ENCODE results near the gene OLA1. TPM values are rescaled to one million over a fixed set of nuclear protein-coding genes. Genes with fewer than 3 reads are reported as not detected.

OLA1 gene
- total and polyA plus RNA-seq, 2 of the 13 experiments (the other 11 are each of a cell fraction or from before 2014, with no cell fraction given), result 153 to 241 TPM

DNA sequence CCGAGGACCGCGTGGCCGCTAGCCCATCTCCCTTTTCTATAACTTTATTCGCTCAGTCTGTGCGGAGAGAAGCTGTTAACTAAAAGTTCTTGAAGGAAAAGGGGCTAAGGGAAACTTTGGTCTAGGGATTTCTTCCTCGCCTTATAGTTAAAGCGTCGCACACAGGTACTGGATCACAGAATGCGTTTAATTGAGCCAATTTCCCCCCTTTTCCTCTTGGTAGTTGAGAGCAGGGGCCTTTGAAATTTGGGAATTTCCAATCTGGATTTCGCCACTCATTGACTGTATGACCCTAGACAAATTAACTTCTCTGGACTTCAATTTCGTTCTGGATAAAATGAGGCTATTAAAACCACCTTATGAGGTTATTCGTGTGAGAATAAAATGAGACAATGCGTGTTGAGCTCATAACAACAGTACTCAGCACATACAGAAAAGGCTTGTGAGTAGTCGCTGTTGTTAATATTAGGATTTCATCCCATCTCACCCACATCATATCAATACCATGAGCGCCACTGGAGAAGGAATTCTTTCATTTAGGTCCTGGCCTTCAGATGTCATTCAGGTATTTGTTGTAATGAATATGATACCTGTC is 763 bp upstream of the OLA1 start (continued):
- TF ChIP-seq HMG20B (CRISPR knock-in tag; conservative IDR thresholded peaks at IDR 0.05) (no peak), ZNF12 (CRISPR knock-in tag; IDR thresholded peaks at IDR 0.05) (no peak), EP300 (IDR thresholded peaks at IDR 0.05; ENCODE audit: low read depth in 2 of 2, low read length in 2 of 2) (0 out of 4 replicates have a peak, but pooled peaks of 1 of the 2 experiments have one; percentile 2), EP300 (CRISPR knock-in tag; IDR thresholded peaks at IDR 0.05; ENCODE audit: borderline replicate concordance) (no peak), YY1 (IDR thresholded peaks at IDR 0.05; ENCODE audit: insufficient read depth, insufficient replicate concordance, low read depth, low read length) (no peak), RBM39 (IDR thresholded peaks at IDR 0.05; ENCODE audit: low read depth, low read length, poor library complexity, severe bottlenecking) (no peak), HIC2 (CRISPR knock-in tag; IDR thresholded peaks at IDR 0.05; ENCODE audit: low read depth) (no peak), PLRG1 (conservative IDR thresholded peaks at IDR 0.05) (no peak), ZNF709 (CRISPR knock-in tag; IDR thresholded peaks at IDR 0.05) (no peak), MEIS1 (CRISPR knock-in tag; IDR thresholded peaks at IDR 0.05; ENCODE audit: borderline replicate concordance) (no peak), SOX6 (IDR thresholded peaks at IDR 0.05) (no peak), SOX6 (CRISPR knock-in tag; IDR thresholded peaks at IDR 0.05) (0 out of 2 replicates have a peak, but pooled peaks have one; percentile 10), ZFP41 (CRISPR knock-in tag; IDR thresholded peaks at IDR 0.05; ENCODE audit: borderline replicate concordance) (no peak), ATAD3A (CRISPR knock-in tag; IDR thresholded peaks at IDR 0.05) (no peak), RARG (CRISPR knock-in tag; IDR thresholded peaks at IDR 0.05; ENCODE audit: low read depth) (no peak), RNF2 (conservative IDR thresholded peaks at IDR 0.05; ENCODE audit: low read depth) (0 out of 2 replicates have a peak, but pooled peaks have one; percentile 22), ZNF577 (CRISPR knock-in tag; IDR thresholded peaks at IDR 0.05; ENCODE audit: borderline replicate concordance, low read depth) (no peak), RCOR2 (CRISPR knock-in tag; IDR thresholded peaks at IDR 0.05) (no peak)
- TF ChIP-seq, protein P1, sequence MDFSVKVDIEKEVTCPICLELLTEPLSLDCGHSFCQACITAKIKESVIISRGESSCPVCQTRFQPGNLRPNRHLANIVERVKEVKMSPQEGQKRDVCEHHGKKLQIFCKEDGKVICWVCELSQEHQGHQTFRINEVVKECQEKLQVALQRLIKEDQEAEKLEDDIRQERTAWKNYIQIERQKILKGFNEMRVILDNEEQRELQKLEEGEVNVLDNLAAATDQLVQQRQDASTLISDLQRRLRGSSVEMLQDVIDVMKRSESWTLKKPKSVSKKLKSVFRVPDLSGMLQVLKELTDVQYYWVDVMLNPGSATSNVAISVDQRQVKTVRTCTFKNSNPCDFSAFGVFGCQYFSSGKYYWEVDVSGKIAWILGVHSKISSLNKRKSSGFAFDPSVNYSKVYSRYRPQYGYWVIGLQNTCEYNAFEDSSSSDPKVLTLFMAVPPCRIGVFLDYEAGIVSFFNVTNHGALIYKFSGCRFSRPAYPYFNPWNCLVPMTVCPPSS (IDR thresholded peaks at IDR 0.05), result no peak
- TF ChIP-seq, protein P2, sequence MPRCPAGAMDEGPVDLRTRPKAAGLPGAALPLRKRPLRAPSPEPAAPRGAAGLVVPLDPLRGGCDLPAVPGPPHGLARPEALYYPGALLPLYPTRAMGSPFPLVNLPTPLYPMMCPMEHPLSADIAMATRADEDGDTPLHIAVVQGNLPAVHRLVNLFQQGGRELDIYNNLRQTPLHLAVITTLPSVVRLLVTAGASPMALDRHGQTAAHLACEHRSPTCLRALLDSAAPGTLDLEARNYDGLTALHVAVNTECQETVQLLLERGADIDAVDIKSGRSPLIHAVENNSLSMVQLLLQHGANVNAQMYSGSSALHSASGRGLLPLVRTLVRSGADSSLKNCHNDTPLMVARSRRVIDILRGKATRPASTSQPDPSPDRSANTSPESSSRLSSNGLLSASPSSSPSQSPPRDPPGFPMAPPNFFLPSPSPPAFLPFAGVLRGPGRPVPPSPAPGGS (CRISPR knock-in tag; IDR thresholded peaks at IDR 0.05), result no peak
- TF ChIP-seq, protein P3, sequence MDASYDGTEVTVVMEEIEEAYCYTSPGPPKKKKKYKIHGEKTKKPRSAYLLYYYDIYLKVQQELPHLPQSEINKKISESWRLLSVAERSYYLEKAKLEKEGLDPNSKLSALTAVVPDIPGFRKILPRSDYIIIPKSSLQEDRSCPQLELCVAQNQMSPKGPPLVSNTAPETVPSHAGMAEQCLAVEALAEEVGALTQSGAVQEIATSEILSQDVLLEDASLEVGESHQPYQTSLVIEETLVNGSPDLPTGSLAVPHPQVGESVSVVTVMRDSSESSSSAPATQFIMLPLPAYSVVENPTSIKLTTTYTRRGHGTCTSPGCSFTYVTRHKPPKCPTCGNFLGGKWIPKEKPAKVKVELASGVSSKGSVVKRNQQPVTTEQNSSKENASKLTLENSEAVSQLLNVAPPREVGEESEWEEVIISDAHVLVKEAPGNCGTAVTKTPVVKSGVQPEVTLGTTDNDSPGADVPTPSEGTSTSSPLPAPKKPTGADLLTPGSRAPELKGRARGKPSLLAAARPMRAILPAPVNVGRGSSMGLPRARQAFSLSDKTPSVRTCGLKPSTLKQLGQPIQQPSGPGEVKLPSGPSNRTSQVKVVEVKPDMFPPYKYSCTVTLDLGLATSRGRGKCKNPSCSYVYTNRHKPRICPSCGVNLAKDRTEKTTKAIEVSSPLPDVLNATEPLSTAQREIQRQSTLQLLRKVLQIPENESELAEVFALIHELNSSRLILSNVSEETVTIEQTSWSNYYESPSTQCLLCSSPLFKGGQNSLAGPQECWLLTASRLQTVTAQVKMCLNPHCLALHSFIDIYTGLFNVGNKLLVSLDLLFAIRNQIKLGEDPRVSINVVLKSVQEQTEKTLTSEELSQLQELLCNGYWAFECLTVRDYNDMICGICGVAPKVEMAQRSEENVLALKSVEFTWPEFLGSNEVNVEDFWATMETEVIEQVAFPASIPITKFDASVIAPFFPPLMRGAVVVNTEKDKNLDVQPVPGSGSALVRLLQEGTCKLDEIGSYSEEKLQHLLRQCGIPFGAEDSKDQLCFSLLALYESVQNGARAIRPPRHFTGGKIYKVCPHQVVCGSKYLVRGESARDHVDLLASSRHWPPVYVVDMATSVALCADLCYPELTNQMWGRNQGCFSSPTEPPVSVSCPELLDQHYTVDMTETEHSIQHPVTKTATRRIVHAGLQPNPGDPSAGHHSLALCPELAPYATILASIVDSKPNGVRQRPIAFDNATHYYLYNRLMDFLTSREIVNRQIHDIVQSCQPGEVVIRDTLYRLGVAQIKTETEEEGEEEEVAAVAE (CRISPR knock-in tag; IDR thresholded peaks at IDR 0.05; ENCODE audit: borderline replicate concordance), result no peak

All from HepG2 (cell line).